Left renal cortex interstitium (tissue), 4 donors: ENCODE measurements around the gene NFIX. TPM values are rescaled to one million over a fixed set of nuclear protein-coding genes. Genes with fewer than 3 reads are reported as not detected.

ENCODE experiments used
- DNase-seq, 4 donors: peaks; one replicate each; pipeline ENCODE4 v3.0.0-alpha.2; 2013; ENCODE audit warnings: low read depth in 4 of 4, low spot score in 2 of 4, missing footprints in 1 of 4
- polyA plus RNA-seq, 4 donors: library from polyadenylated mRNA; unstranded; fragments of 120-200 nt; gene quantifications; one replicate each; pipeline ENCODE4 v1.2.1, GENCODE V29; 2013; ENCODE audit not compliant: insufficient read length in 4 of 4

Gene NFIX
- polyA plus RNA-seq, 4 donors = 15.3 to 27.6 (median 20.0) TPM

GRCh38 chr19:13117772-13118423 is 122.6 kb downstream of the NFIX start, which contains the start of gene NACC1:
NACC1 (plus strand) TSS chr19:13118264; CDS start chr19:13135208, 16,944 bp downstream.
- DNase-seq = peak in 3 of 4 donors; percentile 69 to 81 (median 75)

- peak in 1 of 4 donors; percentile 58 for DNase-seq
Observed at GRCh38 chr19:13118424-13119193, 123.3 kb downstream of the NFIX start.

GRCh38 chr19:13119627-13120026 is 124.4 kb downstream of the NFIX start:
- DNase-seq = no peak

- DNase-seq = no peak
Observed at GRCh38 chr19:13120031-13120430, 124.8 kb downstream of the NFIX start.

GRCh38 chr19:13120817-13121216 is 125.5 kb downstream of the NFIX start:
- no peak for DNase-seq

- DNase-seq = no peak
Observed at GRCh38 chr19:13121551-13122274, 126.4 kb downstream of the NFIX start.

GRCh38 chr19:13122275-13122878 is 127.1 kb downstream of the NFIX start:
- no peak for DNase-seq

- DNase-seq = no peak
Observed at GRCh38 chr19:13122980-13123957, 128.0 kb downstream of the NFIX start.

- no peak for DNase-seq
Observed at GRCh38 chr19:13127051-13127450, 131.8 kb downstream of the NFIX start.

- DNase-seq = no peak
Observed at GRCh38 chr19:13127811-13128575, 132.7 kb downstream of the NFIX start.

GRCh38 chr19:13128583-13128982 is 133.3 kb downstream of the NFIX start:
- no peak for DNase-seq

GRCh38 chr19:13129384-13129783 is 134.1 kb downstream of the NFIX start:
- DNase-seq = no peak

- no peak for DNase-seq
Observed at GRCh38 chr19:13130886-13131490, 135.7 kb downstream of the NFIX start.

GRCh38 chr19:13132471-13133180 is 137.4 kb downstream of the NFIX start:
- no peak for DNase-seq

- DNase-seq = no peak
Observed at GRCh38 chr19:13133241-13133870, 138.1 kb downstream of the NFIX start.

GRCh38 chr19:13134626-13135025 is 139.4 kb downstream of the NFIX start:
- DNase-seq = no peak
